Measurements from ENCODE around the gene HMGN4.

HMGN4 gene

GRCh38 chr6:26588965-26589364, 50.8 kb downstream of the HMGN4 start:
- DNase-seq, result no peak

GRCh38 chr6:26592649-26593048, 54.5 kb downstream of the HMGN4 start:
- peak; percentile 47 to 49 for DNase-seq

- DNase-seq, result no peak
These were observed 55.3 kb downstream of the HMGN4 start for GRCh38 chr6:26593278-26594130.

GRCh38 chr6:26594131-26594498, 55.9 kb downstream of the HMGN4 start:
- DNase-seq, result no peak

DNA sequence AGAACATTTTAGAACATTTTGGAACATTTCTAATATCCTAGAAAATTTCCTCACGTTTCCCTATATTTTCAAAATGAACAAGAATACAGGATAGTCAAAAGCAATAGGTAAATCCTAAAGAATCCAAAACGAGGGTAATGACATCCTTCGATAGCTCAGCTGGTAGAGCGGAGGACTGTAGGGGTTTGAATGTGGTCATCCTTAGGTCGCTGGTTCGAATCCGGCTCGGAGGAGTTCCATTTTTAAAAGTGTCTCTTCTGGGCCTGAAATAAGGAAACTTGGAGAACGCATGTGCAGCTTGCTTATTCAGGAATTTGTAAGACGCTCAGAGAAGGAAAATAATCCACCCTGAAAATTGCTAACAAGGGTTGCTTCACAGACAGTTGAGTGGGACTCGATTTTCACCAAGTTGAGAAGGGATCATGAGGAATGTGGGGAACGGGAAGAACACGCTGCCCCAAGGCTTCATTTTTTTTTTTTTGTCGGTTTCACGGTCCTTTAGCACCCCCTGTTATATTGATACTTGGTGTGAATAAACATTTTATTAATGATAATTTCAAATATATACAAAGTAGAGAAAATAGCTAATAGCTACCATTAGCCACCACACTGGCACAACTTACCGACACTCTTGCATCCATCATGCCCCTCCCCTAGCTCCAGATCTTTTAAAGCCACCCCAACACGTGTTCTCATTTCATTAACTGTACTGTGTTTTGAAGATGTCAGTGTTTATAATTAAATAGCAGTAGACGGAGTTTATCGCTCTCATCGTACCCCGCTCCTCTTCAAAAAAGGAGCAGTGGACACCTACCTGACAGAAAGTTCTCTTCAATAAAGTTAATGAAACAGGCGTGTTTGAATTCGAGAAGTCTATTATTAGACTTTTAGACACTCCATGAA, 56.8 kb downstream of the HMGN4 start:
- peak in 1 of 2 experiments; percentile 19 for DNase-seq

- DNase-seq, result peak; percentile 85 to 87
These were observed 57.6 kb downstream of the HMGN4 start for GRCh38 chr6:26595669-26596269.
